LNCaP clone FGC (cell line): ENCODE results near the gene CD74.
"Not testable (repeated sequence)": the region's sequence is repeated elsewhere in the genome, so short reads cannot be mapped to it uniquely, and the experiment has no call there.

Experiments used
- DNase-seq: peaks from one replicate; pipeline ENCODE4 v3.0.0-alpha.2; 2011; ENCODE audit warnings: low read depth
- H3K4me3 ChIP-seq: 2 replicates; pipeline ENCODE4 v1.5.1; 2011; ENCODE audit warnings: mild to moderate bottlenecking, low read depth, low read length, control low read depth
- CTCF ChIP-seq: IDR thresholded peaks from 2 replicates; pipeline ENCODE4 v1.5.1; 2012; ENCODE audit warnings: mild to moderate bottlenecking; ENCODE audit not compliant: control insufficient read depth, insufficient read depth; ENCODE audit errors: extremely low read depth

Gene CD74

GRCh38 chr5:150419630-150420270 lies 7.0 kb upstream of the CD74 start:
- TF ChIP-seq CTCF: no peak
- no peak for DNase-seq
- no peak overlapping the region for H3K4me3 ChIP-seq

GRCh38 chr5:150413902-150414790 lies 1.4 kb upstream of the CD74 start:
- H3K4me3 ChIP-seq, DNase-seq: not testable (repeated sequence)

GRCh38 chr5:150413176-150413901 lies 629 bp upstream of the CD74 start:
- TF ChIP-seq CTCF: no peak
- H3K4me3 ChIP-seq: no peak overlapping the region
- no peak for DNase-seq

GRCh38 chr5:150411245-150411979 lies 1.3 kb downstream of the CD74 start:
- H3K4me3 ChIP-seq: no peak overlapping the region
- peak; percentile 4 for DNase-seq
- TF ChIP-seq CTCF: no peak

- TF ChIP-seq CTCF: no peak
- DNase-seq: peak; percentile 66
- no peak overlapping the region for H3K4me3 ChIP-seq
Measured at GRCh38 chr5:150410524-150411244, 2.0 kb downstream of the CD74 start.

GRCh38 chr5:150409638-150410523 lies 2.8 kb downstream of the CD74 start:
- H3K4me3 ChIP-seq: no peak overlapping the region
- TF ChIP-seq CTCF: no peak
- peak; percentile 82 for DNase-seq
